Lower leg skin (tissue), 4 donors: Measurements from ENCODE around the gene KISS1R. TPM values are rescaled to one million over a fixed set of nuclear protein-coding genes. Genes with fewer than 3 reads are reported as not detected.

Source experiments
- DNase-seq, 2 donors: peaks; one replicate each; pipeline ENCODE4 v3.0.0-alpha.2; 2019; ENCODE audit warnings: low spot score in 2 of 2
- H3K4me3 ChIP-seq: fragments of 200-600 bp; sonication (generic); 2 replicates; pipeline ENCODE4 v1.5.1; 2017; ENCODE audit warnings: mild to moderate bottlenecking, low read depth; ENCODE audit not compliant: poor library complexity, severe bottlenecking
- CTCF ChIP-seq, 3 donors: fragments of 450-650 bp; IDR thresholded peaks; one replicate each; pipeline ENCODE4 v1.5.1; 2016; ENCODE audit warnings: antibody characterized with exemption in 3 of 3, mild to moderate bottlenecking in 3 of 3, moderate library complexity in 2 of 3
- POLR2A ChIP-seq, 2 donors: fragments of 450-650 bp; IDR thresholded peaks; one replicate each; pipeline ENCODE4 v1.6.1; 2016 to 2017; ENCODE audit warnings: antibody characterized with exemption in 2 of 2, mild to moderate bottlenecking in 1 of 2, moderate library complexity in 1 of 2
- WGBS, 2 donors: methylation state at CpG; one replicate each; pipeline ENCODE4 v1.1.5; 2018; 5-methylcytosine and 5-hydroxymethylcytosine counted together
- intact Hi-C: fragments of 100-400 bp; cut with DNase I; formaldehyde crosslinking; loops from one replicate; pipeline ENCODE4 v1.15.0; 2023; ENCODE audit warnings: low total_unique reads
- total RNA-seq, 4 donors: library from RNA; depleted of rRNA; stranded (reverse); fragments of >200 nt; gene quantifications; one replicate each; pipeline ENCODE4 v1.1.0, GENCODE V29; 2016

Gene KISS1R
- total RNA-seq, 4 donors from 2014 or later, result 0.88 to 3.5 TPM; not detected in 2

- no peak overlapping the region for H3K4me3 ChIP-seq
- WGBS, 2 donors, result 97 to 98% methylated on average over 29 to 34 of the region's 34 CpGs
- intact Hi-C loops, result no loop called here
- no peak for DNase-seq
- no peak for TF ChIP-seq CTCF (IDR thresholded peaks at IDR 0.05)
- TF ChIP-seq POLR2A (IDR thresholded peaks at IDR 0.05), result no peak
Observed at GRCh38 chr19:881385-882071, 35.6 kb upstream of the KISS1R start.

- intact Hi-C loops, result no loop called here
- no peak for DNase-seq
- 92 to 95% methylated on average over 30 of the region's 30 CpGs for WGBS, 2 donors
- no peak overlapping the region for H3K4me3 ChIP-seq
- TF ChIP-seq POLR2A (IDR thresholded peaks at IDR 0.05), result no peak
- TF ChIP-seq CTCF (IDR thresholded peaks at IDR 0.05), result no peak
Observed at GRCh38 chr19:882871-883497, 34.1 kb upstream of the KISS1R start.

GRCh38 chr19:883661-884211, 33.4 kb upstream of the KISS1R start:
- TF ChIP-seq POLR2A (IDR thresholded peaks at IDR 0.05) (no peak), CTCF (IDR thresholded peaks at IDR 0.05) (no peak)
- WGBS, 2 donors, result 71 to 72% methylated on average over 11 to 20 of the region's 22 CpGs
- H3K4me3 ChIP-seq, result no peak overlapping the region
- intact Hi-C loops, result no loop called here
- DNase-seq, result no peak

GRCh38 chr19:884420-885211, 32.5 kb upstream of the KISS1R start:
- 90 to 93% methylated on average over 38 to 44 of the region's 51 CpGs for WGBS, 2 donors
- DNase-seq, result no peak
- intact Hi-C loops, result no loop called here
- TF ChIP-seq POLR2A (IDR thresholded peaks at IDR 0.05) (no peak), CTCF (IDR thresholded peaks at IDR 0.05) (no peak)
- no peak overlapping the region for H3K4me3 ChIP-seq

- H3K4me3 ChIP-seq, result no peak overlapping the region
- DNase-seq, result no peak
- 90 to 92% methylated on average over 63 to 64 of the region's 64 CpGs for WGBS, 2 donors
- intact Hi-C loops, result no loop called here
- TF ChIP-seq CTCF (IDR thresholded peaks at IDR 0.05) (no peak), POLR2A (IDR thresholded peaks at IDR 0.05) (no peak)
Observed at GRCh38 chr19:885536-886224, 31.5 kb upstream of the KISS1R start.
